Kidney (tissue), 14 donors: ENCODE results near the gene SOBP. TPM values are rescaled to one million over a fixed set of nuclear protein-coding genes. Genes with fewer than 3 reads are reported as not detected.

Experiments used
- DNase-seq, 5 donors: peaks; one replicate each; pipeline ENCODE4 v3.0.0-alpha.2; 2013 to 2020
- FAIRE-seq: peaks from 2 replicates; lab custom pipeline; 2012; peaks lifted over from hg19 to GRCh38; lab: Jason Lieb, UNC
- H3K27ac ChIP-seq, 2 donors: one replicate each; pipeline ENCODE4 v1.7.0; 2013; ENCODE audit warnings: low read depth in 2 of 2, low read length in 2 of 2, inconsistent platforms in 1 of 2
- H3K27me3 ChIP-seq: one replicate; pipeline ENCODE4 v1.7.1; 2013; ENCODE audit warnings: low read length, inconsistent platforms; ENCODE audit not compliant: control insufficient read depth, insufficient read depth
- H3K36me3 ChIP-seq, 3 donors: one replicate each; pipeline versions ENCODE4 v1.7.0 to v1.7.1; 2013; ENCODE audit warnings: low read length in 3 of 3, control low read depth in 1 of 3, inconsistent platforms in 1 of 3; ENCODE audit not compliant: insufficient read depth in 3 of 3, control insufficient read depth in 2 of 3
- H3K4me1 ChIP-seq, 3 donors: one replicate each; pipeline versions ENCODE4 v1.7.0 to v1.7.1; 2013; ENCODE audit warnings: low read length in 3 of 3, inconsistent platforms in 1 of 3, low read depth in 1 of 3; ENCODE audit not compliant: control insufficient read depth in 2 of 3, insufficient read depth in 2 of 3
- H3K4me3 ChIP-seq, 3 donors: one replicate each; pipeline versions ENCODE4 v1.7.0 to v1.8.1; 2013; ENCODE audit warnings: low read length in 3 of 3, control low read depth in 1 of 3, inconsistent platforms in 1 of 3
- H3K9ac ChIP-seq, 3 donors: one replicate each; pipeline versions ENCODE4 v1.7.0 to v1.7.1; 2013; ENCODE audit warnings: low read length in 3 of 3, control low read depth in 1 of 3, inconsistent platforms in 1 of 3
- H3K9me3 ChIP-seq, 3 donors: one replicate each; pipeline versions ENCODE4 v1.7.0 to v1.7.1; 2013; ENCODE audit warnings: low read length in 3 of 3, control low read depth in 1 of 3, inconsistent platforms in 1 of 3; ENCODE audit not compliant: control insufficient read depth in 2 of 3, insufficient read depth in 1 of 3
- intact Hi-C: fragments of 100-400 bp; cut with DNase I; formaldehyde crosslinking; loops from one replicate; pipeline ENCODE4 v1.11.1; 2022
- polyA plus RNA-seq: library from polyadenylated mRNA; stranded (reverse); fragments of 350-450 nt; fragmentation: Illumina TruSeq; extraction: RNeasy Lipid Tissue Mini Kit (QIAGEN cat#74804); gene quantifications from one replicate; pipeline ENCODE4 v1.2.3, GENCODE V29; 2014; ENCODE audit warnings: low read depth, low replicate concordance; ENCODE audit not compliant: insufficient read depth
- total RNA-seq: library from RNA; stranded (reverse); fragmentation: NEBNext Ultra II Directional; extraction: Animal tissue kit (Norgen Biotek cat#: 25700); gene quantifications from one replicate; pipeline ENCODE4 v1.2.1, GENCODE V29; 2021
- TF ChIP-seq, protein P1 (sequence below): IDR thresholded peaks from 3 replicates; pipeline ENCODE4 v1.5.1; 2012; ENCODE audit warnings: mild to moderate bottlenecking, moderate library complexity, borderline replicate concordance; ENCODE audit not compliant: insufficient read depth; ENCODE audit errors: extremely low read depth
- donor health status: control.
- donor health status: control.
- donor health status: control.
- donor health status: control.
- donor health status: control.
- donor health status: DM: yes; HTN: yes; CAD: no.
- donor health status: Normal renal cell carcinoma (clear cell type).

The SOBP gene
- total and polyA plus RNA-seq, 2 donors from 2014 or later: 5.4 to 9.5 TPM

- no peaks in the 10 kb centered on the region for H3K9me3 ChIP-seq
- no peak overlapping the region for H3K27ac ChIP-seq
- DNase-seq: no peak
- peaks cover 0 to 3% (median 0%) of the 10 kb centered on the region in 3 donors for H3K36me3 ChIP-seq
- H3K9ac ChIP-seq: no peak overlapping the region
- no peaks in the 10 kb centered on the region for H3K27me3 ChIP-seq
- intact Hi-C loops: no loop called here
- no peak overlapping the region for H3K4me3 ChIP-seq
- TF ChIP-seq, protein P1, sequence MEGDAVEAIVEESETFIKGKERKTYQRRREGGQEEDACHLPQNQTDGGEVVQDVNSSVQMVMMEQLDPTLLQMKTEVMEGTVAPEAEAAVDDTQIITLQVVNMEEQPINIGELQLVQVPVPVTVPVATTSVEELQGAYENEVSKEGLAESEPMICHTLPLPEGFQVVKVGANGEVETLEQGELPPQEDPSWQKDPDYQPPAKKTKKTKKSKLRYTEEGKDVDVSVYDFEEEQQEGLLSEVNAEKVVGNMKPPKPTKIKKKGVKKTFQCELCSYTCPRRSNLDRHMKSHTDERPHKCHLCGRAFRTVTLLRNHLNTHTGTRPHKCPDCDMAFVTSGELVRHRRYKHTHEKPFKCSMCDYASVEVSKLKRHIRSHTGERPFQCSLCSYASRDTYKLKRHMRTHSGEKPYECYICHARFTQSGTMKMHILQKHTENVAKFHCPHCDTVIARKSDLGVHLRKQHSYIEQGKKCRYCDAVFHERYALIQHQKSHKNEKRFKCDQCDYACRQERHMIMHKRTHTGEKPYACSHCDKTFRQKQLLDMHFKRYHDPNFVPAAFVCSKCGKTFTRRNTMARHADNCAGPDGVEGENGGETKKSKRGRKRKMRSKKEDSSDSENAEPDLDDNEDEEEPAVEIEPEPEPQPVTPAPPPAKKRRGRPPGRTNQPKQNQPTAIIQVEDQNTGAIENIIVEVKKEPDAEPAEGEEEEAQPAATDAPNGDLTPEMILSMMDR: no peak
- H3K4me1 ChIP-seq: peaks cover 0 to 2% (median 0%) of the 10 kb centered on the region in 3 donors
- no peak for FAIRE-seq
These were observed 79.6 kb downstream of the SOBP start for GRCh38 chr6:107569473-107569872.

- FAIRE-seq: no peak
- no peaks in the 10 kb centered on the region for H3K9me3 ChIP-seq
- H3K4me3 ChIP-seq: no peak overlapping the region
- peaks cover 0 to 3% (median 0%) of the 10 kb centered on the region in 3 donors for H3K36me3 ChIP-seq
- no peak overlapping the region for H3K27ac ChIP-seq
- no peaks in the 10 kb centered on the region for H3K27me3 ChIP-seq
- H3K4me1 ChIP-seq: no peaks in the 10 kb centered on the region
- no peak for DNase-seq
- TF ChIP-seq, protein P1: no peak
- intact Hi-C loops: no loop called here
- no peak overlapping the region for H3K9ac ChIP-seq
These were observed 81.4 kb downstream of the SOBP start for GRCh38 chr6:107571354-107571753.

DNA sequence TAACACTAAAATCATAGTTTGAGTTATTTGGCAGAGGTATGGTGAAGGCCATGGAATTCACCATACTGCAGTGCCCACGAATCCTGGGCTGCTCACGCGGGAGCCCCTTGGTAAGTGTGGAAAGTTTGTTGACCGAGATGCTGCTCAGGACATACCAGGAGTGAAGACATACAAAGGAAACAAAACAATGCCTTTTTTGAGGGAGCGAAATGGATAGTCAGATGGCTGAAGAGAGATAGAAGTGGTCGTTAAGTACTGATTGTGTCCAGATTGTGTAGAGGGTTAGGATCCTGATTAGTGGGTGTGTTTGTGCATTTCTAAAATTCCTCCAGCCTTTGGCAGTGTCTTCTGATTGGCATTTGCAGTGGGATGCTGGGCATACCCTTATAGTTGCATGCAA, 83.0 kb downstream of the SOBP start:
- TF ChIP-seq, protein P1: no peak
- Histone ChIP-seq H3K9me3 (no peaks in the 10 kb centered on the region), H3K4me3 (no peak overlapping the region), H3K9ac (no peak overlapping the region), H3K4me1 (no peaks in the 10 kb centered on the region), H3K27ac (no peak overlapping the region), H3K36me3 (no peaks in the 10 kb centered on the region), H3K27me3 (no peaks in the 10 kb centered on the region)
- intact Hi-C loops: no loop called here
- no peak for DNase-seq
- FAIRE-seq: no peak

DNA sequence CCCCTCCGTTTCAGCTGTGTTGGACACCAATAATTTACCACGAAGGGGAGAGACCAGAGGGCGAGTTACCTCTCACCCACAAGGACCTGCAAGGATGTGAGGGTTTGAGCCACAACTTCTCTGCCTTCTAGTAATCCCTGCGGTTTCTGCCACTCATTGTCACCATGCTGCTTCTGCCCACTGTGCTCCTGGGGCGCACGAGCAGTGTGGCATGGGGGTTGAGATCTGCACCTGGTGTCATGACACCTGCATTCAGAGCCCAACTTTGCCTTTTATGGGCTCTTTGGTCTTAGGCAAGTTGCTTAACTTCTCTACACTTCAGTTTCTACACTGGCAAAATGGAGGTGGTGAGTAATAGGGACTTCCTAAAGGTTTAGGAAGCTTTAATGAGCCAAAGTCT, 84.9 kb downstream of the SOBP start:
- H3K9ac ChIP-seq: no peak overlapping the region
- no peak overlapping the region for H3K27ac ChIP-seq
- no peak overlapping the region for H3K4me3 ChIP-seq
- no peaks in the 10 kb centered on the region for H3K27me3 ChIP-seq
- no peak for FAIRE-seq
- H3K36me3 ChIP-seq: no peaks in the 10 kb centered on the region
- TF ChIP-seq, protein P1: no peak
- DNase-seq: no peak
- H3K4me1 ChIP-seq: no peaks in the 10 kb centered on the region
- intact Hi-C loops: no loop called here
- H3K9me3 ChIP-seq: no peaks in the 10 kb centered on the region
